ENCODE results near the gene PADI4. TPM values are rescaled to one million over a fixed set of nuclear protein-coding genes. Genes with fewer than 3 reads are reported as not detected.

PADI4 gene
- total and polyA plus RNA-seq, 2 donors (not counting 1 experiment from before 2014, with no cell fraction given): not detected

- TF ChIP-seq EZH2 (IDR thresholded peaks at IDR 0.05; ENCODE audit: low read length, missing control alignments): no peak
- TF ChIP-seq CTCF (conservative IDR thresholded peaks at IDR 0.05 in 1 of 2, IDR thresholded peaks at IDR 0.05 in 1 of 2; ENCODE audit: low read depth in 1 of 2, low read length in 2 of 2): no peak
- H3K79me2 ChIP-seq (ENCODE audit: control insufficient read depth, insufficient read depth, low read length): no peaks in the 10 kb centered on the region
- H3K36me3 ChIP-seq (ENCODE audit: control insufficient read depth, insufficient read depth, low read length): no peaks in the 10 kb centered on the region
- no peaks in the 10 kb centered on the region for H3K27me3 ChIP-seq (ENCODE audit: control insufficient read depth, insufficient read depth, low read length)
- no peak overlapping the region for H2AFZ ChIP-seq (ENCODE audit: low read length)
- no peaks in the 10 kb centered on the region for H3K4me1 ChIP-seq (ENCODE audit: control insufficient read depth, extremely low read depth, insufficient read depth, low read length)
- no peak for DNase-seq (ENCODE audit: low read depth in 2 of 2)
- no peak overlapping the region for H3K4me3 ChIP-seq (replicated peaks in 1 of 4; ENCODE audit: control extremely low read depth in 1 of 4, insufficient read depth in 1 of 4, low read depth in 3 of 4, low read length in 4 of 4)
- H3K4me2 ChIP-seq (ENCODE audit: extremely low read depth, insufficient read depth, low read length): no peak overlapping the region
- H3K27ac ChIP-seq (ENCODE audit: insufficient read depth, low read length): no peak overlapping the region
- H4K20me1 ChIP-seq (ENCODE audit: control insufficient read depth, extremely low read depth, insufficient read depth, low read length): no peaks in the 10 kb centered on the region
- no peaks in the 10 kb centered on the region for H3K9me3 ChIP-seq (ENCODE audit: control insufficient read depth, insufficient read depth, low read depth, low read length)
- H3K9ac ChIP-seq (ENCODE audit: insufficient read depth, low read length): no peak overlapping the region
Observed at GRCh38 chr1:17360272-17360956, 52.4 kb downstream of the PADI4 start.

DNA sequence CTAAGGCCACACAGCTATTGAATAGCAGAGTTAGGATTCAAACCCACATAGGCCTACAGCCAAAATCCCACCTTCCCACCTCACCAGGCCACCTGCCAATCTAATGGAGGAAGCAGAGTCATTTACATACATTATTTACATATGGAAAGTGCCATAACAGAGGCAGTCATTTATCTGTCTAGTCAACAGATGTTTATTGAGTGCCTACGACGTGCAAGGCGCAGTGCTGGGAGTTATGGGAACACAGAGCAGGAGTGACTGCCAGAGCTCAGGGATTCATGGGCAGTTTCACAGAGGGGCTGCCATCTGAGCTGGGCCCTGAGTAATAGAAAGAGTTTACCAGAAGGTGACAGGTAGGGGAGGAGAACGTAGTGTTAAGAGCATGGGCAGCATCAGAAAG, 53.7 kb downstream of the PADI4 start:
- TF ChIP-seq CTCF (conservative IDR thresholded peaks at IDR 0.05 in 1 of 2, IDR thresholded peaks at IDR 0.05 in 1 of 2; ENCODE audit: low read depth in 1 of 2, low read length in 2 of 2) (no peak), EZH2 (IDR thresholded peaks at IDR 0.05; ENCODE audit: low read length, missing control alignments) (no peak)
- H2AFZ ChIP-seq (ENCODE audit: low read length): no peak overlapping the region
- no peaks in the 10 kb centered on the region for H3K27me3 ChIP-seq (ENCODE audit: control insufficient read depth, insufficient read depth, low read length)

GRCh38 chr1:17363351-17363750, 55.4 kb downstream of the PADI4 start:
- Histone ChIP-seq H3K9ac (ENCODE audit: insufficient read depth, low read length) (no peak overlapping the region), H3K27ac (ENCODE audit: insufficient read depth, low read length) (no peak overlapping the region), H3K79me2 (ENCODE audit: control insufficient read depth, insufficient read depth, low read length) (no peaks in the 10 kb centered on the region), H3K9me3 (ENCODE audit: control insufficient read depth, insufficient read depth, low read depth, low read length) (no peaks in the 10 kb centered on the region), H3K4me1 (ENCODE audit: control insufficient read depth, extremely low read depth, insufficient read depth, low read length) (no peaks in the 10 kb centered on the region), H3K36me3 (ENCODE audit: control insufficient read depth, insufficient read depth, low read length) (no peaks in the 10 kb centered on the region), H4K20me1 (ENCODE audit: control insufficient read depth, extremely low read depth, insufficient read depth, low read length) (no peaks in the 10 kb centered on the region), H3K27me3 (ENCODE audit: control insufficient read depth, insufficient read depth, low read length) (no peaks in the 10 kb centered on the region), H3K4me3 (replicated peaks in 1 of 4; ENCODE audit: control extremely low read depth in 1 of 4, insufficient read depth in 1 of 4, low read depth in 3 of 4, low read length in 4 of 4) (no peak overlapping the region), H2AFZ (ENCODE audit: low read length) (no peak overlapping the region), H3K4me2 (ENCODE audit: extremely low read depth, insufficient read depth, low read length) (no peak overlapping the region)
- no peak for DNase-seq (ENCODE audit: low read depth in 2 of 2)
- TF ChIP-seq EZH2 (IDR thresholded peaks at IDR 0.05; ENCODE audit: low read length, missing control alignments): no peak
- no peak for TF ChIP-seq CTCF (conservative IDR thresholded peaks at IDR 0.05 in 1 of 2, IDR thresholded peaks at IDR 0.05 in 1 of 2; ENCODE audit: low read depth in 1 of 2, low read length in 2 of 2)

More for the DNA sequence above, 53.7 kb downstream of the PADI4 start:
- H3K4me1 ChIP-seq (ENCODE audit: control insufficient read depth, extremely low read depth, insufficient read depth, low read length): no peaks in the 10 kb centered on the region
- H3K27ac ChIP-seq (ENCODE audit: insufficient read depth, low read length): no peak overlapping the region
- H3K79me2 ChIP-seq (ENCODE audit: control insufficient read depth, insufficient read depth, low read length): no peaks in the 10 kb centered on the region
- no peaks in the 10 kb centered on the region for H3K36me3 ChIP-seq (ENCODE audit: control insufficient read depth, insufficient read depth, low read length)
- DNase-seq (ENCODE audit: low read depth in 2 of 2): no peak
- no peak overlapping the region for H3K4me3 ChIP-seq (replicated peaks in 1 of 4; ENCODE audit: control extremely low read depth in 1 of 4, insufficient read depth in 1 of 4, low read depth in 3 of 4, low read length in 4 of 4)
- H3K9ac ChIP-seq (ENCODE audit: insufficient read depth, low read length): no peak overlapping the region
- no peaks in the 10 kb centered on the region for H4K20me1 ChIP-seq (ENCODE audit: control insufficient read depth, extremely low read depth, insufficient read depth, low read length)
- no peaks in the 10 kb centered on the region for H3K9me3 ChIP-seq (ENCODE audit: control insufficient read depth, insufficient read depth, low read depth, low read length)
- H3K4me2 ChIP-seq (ENCODE audit: extremely low read depth, insufficient read depth, low read length): no peak overlapping the region

All from fibroblast of lung (primary cell).